HepG2 (cell line): Measurements from ENCODE around the gene SERHL2. TPM values are rescaled to one million over a fixed set of nuclear protein-coding genes. Genes with fewer than 3 reads are reported as not detected.

Experiments
- ATAC-seq: fragments of 200-7000 bp; cut with Tn5 transposase; 3 replicates; pipeline ENCODE4 v1.9.1; 2020; ENCODE audit warnings: mild to moderate bottlenecking, moderate library complexity
- BruUV-seq: library from RNA; stranded (reverse); fragments of 400-500 nt; replicated peaks from 2 replicates; lab custom pipeline; 2021; lab: Mats Ljungman, UMichigan
- CTCF ChIA-PET: fragments of 300-600 bp; formaldehyde crosslinking; extraction: SDS; loops from one replicate; lab custom pipeline; 2021; ENCODE audit warnings: low total read pairs, inconsistent platforms, low intra/inter-chr PET ratio; lab: Yijun Ruan, JAX
- POLR2A ChIA-PET: fragments of 350-600 bp; sonication (Branson Sonifier 250); formaldehyde crosslinking; loops from one replicate; lab custom pipeline; 2020; ENCODE audit warnings: antibody characterized with exemption, inconsistent platforms; lab: Yijun Ruan, JAX
- DNase-seq: peaks from one replicate; pipeline ENCODE4 v3.0.0-alpha.2; 2015; ENCODE audit warnings: low spot score
- FAIRE-seq: peaks from 3 replicates; lab custom pipeline; 2011; peaks lifted over from hg19 to GRCh38; lab: Jason Lieb, UNC
- H2AFZ ChIP-seq: one replicate; pipeline ENCODE4 v1.6.1; 2011; ENCODE audit warnings: low read length, inconsistent platforms
- H3K27ac ChIP-seq: fragments of 300-600 bp; 3 replicates; pipeline ENCODE4 v1.8.0; 2011; ENCODE audit warnings: mixed run types, mild to moderate bottlenecking, mixed read lengths, low read length, inconsistent platforms; ENCODE audit not compliant: insufficient read depth; ENCODE audit errors: extremely low read length
- H3K27me3 ChIP-seq, 2 experiments: fragments of 200-600 bp in 1 of 2; 2 replicates in 1 of 2; 3 replicates in 1 of 2; pipeline versions ENCODE4 v1.6.0 to v1.8.0; 2011; ENCODE audit warnings: low read length in 2 of 2, mild to moderate bottlenecking in 2 of 2, moderate library complexity in 2 of 2, inconsistent platforms in 1 of 2; ENCODE audit not compliant: insufficient read depth in 2 of 2, control insufficient read depth in 1 of 2
- H3K36me3 ChIP-seq, 2 experiments: fragments of 200-600 bp in 1 of 2; replicated peaks in 1 of 2; 2 replicates in 1 of 2; 3 replicates in 1 of 2; pipeline versions ENCODE4 v1.5.1 to v1.8.0; 2011; ENCODE audit warnings: low read length in 2 of 2, inconsistent platforms in 1 of 2; ENCODE audit not compliant: insufficient read depth in 2 of 2, control insufficient read depth in 1 of 2
- H3K4me1 ChIP-seq: 2 replicates; pipeline ENCODE4 v1.5.1; 2012; ENCODE audit warnings: low read length, inconsistent platforms; ENCODE audit not compliant: insufficient read depth
- H3K4me2 ChIP-seq: 2 replicates; pipeline ENCODE4 v1.6.0; 2011; ENCODE audit warnings: low read depth, low read length, inconsistent platforms
- H3K4me3 ChIP-seq, 3 experiments: fragments of 200-600 bp in 1 of 3; sonication (generic), shearing (Covaris generic) in 1 of 3; replicated peaks in 1 of 3; 2 replicates each; pipeline ENCODE4 v1.5.1; 2011 to 2016; ENCODE audit warnings: low read length in 3 of 3, inconsistent platforms in 2 of 3, low read depth in 2 of 3, mild to moderate bottlenecking in 2 of 3, control low read depth in 1 of 3, mixed read lengths in 1 of 3; ENCODE audit not compliant: insufficient read depth in 1 of 3
- H3K79me2 ChIP-seq: one replicate; pipeline ENCODE4 v1.6.1; 2011; ENCODE audit warnings: low read length, inconsistent platforms; ENCODE audit not compliant: insufficient read depth
- H3K9ac ChIP-seq: 2 replicates; pipeline ENCODE4 v1.6.0; 2011; ENCODE audit warnings: mild to moderate bottlenecking, low read depth, low read length, inconsistent platforms; ENCODE audit not compliant: insufficient read depth
- H3K9me3 ChIP-seq: 2 replicates; pipeline ENCODE4 v1.5.1; 2012; ENCODE audit warnings: mild to moderate bottlenecking, low read length
- H4K20me1 ChIP-seq: 2 replicates; pipeline ENCODE4 v1.6.0; 2011; ENCODE audit warnings: inconsistent platforms, mild to moderate bottlenecking, low read length, moderate library complexity; ENCODE audit not compliant: insufficient read depth
- CCDC6 ChIP-seq: sonication (generic); formaldehyde crosslinking; IDR thresholded peaks from 2 replicates; pipeline ENCODE4 v1.8.1; 2022; ENCODE audit warnings: mild to moderate bottlenecking, missing genetic modification reagents, moderate library complexity
- HMG20B ChIP-seq: conservative IDR thresholded peaks from 2 replicates; pipeline ENCODE4 v1.6.1; 2016; ENCODE audit warnings: missing genetic modification reagents, missing compliant biosample characterization
- HNRNPL ChIP-seq: fragments of 200-400 bp; formaldehyde crosslinking; IDR thresholded peaks from 2 replicates; pipeline ENCODE4 v1.6.1; 2017; ENCODE audit warnings: mild to moderate bottlenecking, low read depth, low read length
- HNRNPLL ChIP-seq: fragments of 200-400 bp; formaldehyde crosslinking; IDR thresholded peaks from 2 replicates; pipeline ENCODE4 v1.6.1; 2017; ENCODE audit warnings: mild to moderate bottlenecking, low read depth, low read length; ENCODE audit not compliant: poor library complexity, severe bottlenecking
- NFYC ChIP-seq: IDR thresholded peaks from 2 replicates; pipeline ENCODE4 v1.6.1; 2016; ENCODE audit warnings: missing genetic modification reagents, missing compliant biosample characterization
- REPIN1 ChIP-seq: sonication (generic); formaldehyde crosslinking; IDR thresholded peaks from 2 replicates; pipeline ENCODE4 v1.8.0; 2022; ENCODE audit warnings: missing genetic modification reagents, low read depth, mild to moderate bottlenecking, borderline replicate concordance
- ZNF24 ChIP-seq: fragments of 450-650 bp; IDR thresholded peaks from 2 replicates; pipeline ENCODE4 v1.6.1; 2017; ENCODE audit warnings: antibody characterized with exemption, mild to moderate bottlenecking
- ZNF367 ChIP-seq: sonication (generic); formaldehyde crosslinking; IDR thresholded peaks from 2 replicates; pipeline ENCODE4 v1.4.0; 2020; ENCODE audit warnings: missing genetic modification reagents, borderline replicate concordance
- ZNF468 ChIP-seq: sonication (generic); formaldehyde crosslinking; IDR thresholded peaks from 2 replicates; pipeline ENCODE4 v1.8.0; 2022; ENCODE audit warnings: mild to moderate bottlenecking, moderate library complexity, missing genetic modification reagents
- ZNF501 ChIP-seq: sonication (generic); formaldehyde crosslinking; IDR thresholded peaks from 2 replicates; pipeline ENCODE4 v1.5.1; 2020; ENCODE audit warnings: mild to moderate bottlenecking, moderate library complexity, missing genetic modification reagents
- ZNF83 ChIP-seq: sonication (generic); formaldehyde crosslinking; IDR thresholded peaks from 2 replicates; pipeline ENCODE4 v1.4.0; 2020; ENCODE audit warnings: missing genetic modification reagents, mild to moderate bottlenecking, borderline replicate concordance
- WGBS: methylation state at CpG from one replicate; pipeline ENCODE4 v1.1.6; 2017; ENCODE audit warnings: low lambda C conversion rate; 5-methylcytosine and 5-hydroxymethylcytosine counted together
- in situ Hi-C: cut with HindIII; loops from 2 replicates; pipeline ENCODE4 v1.10.0; 2017; ENCODE audit warnings: low pct_unique_long_range_greater_than_20kb; ENCODE audit not compliant: extremely low pct_ligation_motif_present
- intact Hi-C: fragments of 100-400 bp; cut with micrococcal nuclease; formaldehyde crosslinking; loops from one replicate; pipeline ENCODE4 v1.10.0; 2022; ENCODE audit not compliant: unreplicated experiment
- polyA plus RNA-seq, 8 experiments: library from polyadenylated mRNA; depleted of rRNA in 3 of 8; stranded (reverse) in 7 of 8; unstranded in 1 of 8; fragments of >200 nt; fragmentation: Illumina TruSeq in 4 of 8; extraction: Trizol in 4 of 8; gene quantifications; 2 replicates each; pipeline versions ENCODE4 v1.2.1 to v1.2.3, GENCODE V29; 2011 to 2016; ENCODE audit warnings: low read depth in 4 of 8, missing spikeins in 1 of 8, mixed read lengths in 1 of 8; ENCODE audit not compliant: insufficient read depth in 1 of 8
- total RNA-seq, 5 experiments: library from RNA; depleted of rRNA; stranded (reverse); fragments of >200 nt; fragmentation: Illumina TruSeq; extraction: Trizol; gene quantifications; 2 replicates each; pipeline ENCODE4 v1.2.3, GENCODE V29; 2016; ENCODE audit warnings: low read depth in 1 of 5
- TF ChIP-seq, protein P1 (sequence below): sonication (generic); formaldehyde crosslinking; IDR thresholded peaks from 2 replicates; pipeline ENCODE4 v1.5.0; 2020; ENCODE audit warnings: mild to moderate bottlenecking, missing genetic modification reagents, borderline replicate concordance
- TF ChIP-seq, protein P2 (sequence below): sonication (generic); formaldehyde crosslinking; IDR thresholded peaks from 2 replicates; pipeline ENCODE4 v1.4.0; 2020; ENCODE audit warnings: missing genetic modification reagents, borderline replicate concordance
- TF ChIP-seq, protein P3 (sequence below): IDR thresholded peaks from 2 replicates; pipeline ENCODE4 v1.6.1; 2016
- TF ChIP-seq, protein P4 (sequence below): sonication (generic); IDR thresholded peaks from 2 replicates; pipeline ENCODE4 v1.6.1; 2016; ENCODE audit warnings: low read depth, borderline replicate concordance

Gene SERHL2
- total and polyA plus RNA-seq, 2 of the 13 experiments (the other 11 are each of a cell fraction or from before 2014, with no cell fraction given) = 1.0 to 1.8 TPM

DNA sequence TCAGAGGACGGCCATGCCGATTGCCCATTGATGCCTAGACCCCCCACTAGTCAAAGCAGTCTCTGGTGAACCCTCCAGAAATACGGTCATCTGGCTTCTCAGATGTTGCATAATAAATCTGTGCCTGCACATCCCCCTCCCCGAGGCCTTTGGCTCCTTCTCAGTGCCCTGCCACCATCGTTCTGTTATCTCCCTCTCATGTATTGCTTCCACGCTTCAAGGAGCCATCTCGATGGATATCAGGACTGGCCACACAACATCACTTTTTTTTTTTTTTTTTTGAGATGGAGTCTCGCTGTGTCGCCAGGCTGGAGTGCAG, 32.6 kb upstream of the SERHL2 start:
- peaks cover 3% of the 10 kb centered on the region; the same call in 1 of the 2 replicates for H4K20me1 ChIP-seq
- peak overlapping the region; percentile 86 for H3K27ac ChIP-seq
- intact Hi-C loops (no loop called here), in situ Hi-C loops (no loop called here)
- no TSS peak for BruUV-seq
- H2AFZ ChIP-seq = no peak overlapping the region
- H3K4me3 ChIP-seq = peak overlapping the region; percentile 24 to 83 (median 59); a peak in 4 of 6 replicates
- ATAC-seq = no peak
- H3K36me3 ChIP-seq = peaks cover 2 to 6% of the 10 kb centered on the region in 2 experiments; a peak in 2 of 5 replicates
- ChIA-PET POLR2A (interaction anchor here (1.0 to 2.5 kb wide), 4 partner anchors 9 to 94 kb away, joined by 4 to 13 read pairs (median 6); partner anchors contain the start of gene POLDIP3), CTCF (no interaction called here)
- FAIRE-seq = no peak
- peak overlapping the region; percentile 84 for H3K9ac ChIP-seq
- peaks cover 47% of the 10 kb centered on the region for H3K4me1 ChIP-seq
- peak overlapping the region; percentile 93 for H3K4me2 ChIP-seq
- H3K79me2 ChIP-seq = peaks cover 11% of the 10 kb centered on the region
- H3K9me3 ChIP-seq = no peaks in the 10 kb centered on the region
- no peak for DNase-seq
- H3K27me3 ChIP-seq = no peaks in the 10 kb centered on the region; a peak in 1 of 5 replicates
- 29% methylated on average over 9 of the region's 9 CpGs for WGBS
- TF ChIP-seq HMG20B (CRISPR knock-in tag) = 0 out of 2 replicates have a peak, but pooled peaks have one; percentile 17
- no peak for TF ChIP-seq ZNF501 (CRISPR knock-in tag)
- no peak for TF ChIP-seq CCDC6
- no peak for TF ChIP-seq ZNF24
- TF ChIP-seq REPIN1 (CRISPR knock-in tag) = peak; percentile 22; the same call in 1 of the 2 replicates
- no peak for TF ChIP-seq HNRNPLL
- TF ChIP-seq, protein P1, sequence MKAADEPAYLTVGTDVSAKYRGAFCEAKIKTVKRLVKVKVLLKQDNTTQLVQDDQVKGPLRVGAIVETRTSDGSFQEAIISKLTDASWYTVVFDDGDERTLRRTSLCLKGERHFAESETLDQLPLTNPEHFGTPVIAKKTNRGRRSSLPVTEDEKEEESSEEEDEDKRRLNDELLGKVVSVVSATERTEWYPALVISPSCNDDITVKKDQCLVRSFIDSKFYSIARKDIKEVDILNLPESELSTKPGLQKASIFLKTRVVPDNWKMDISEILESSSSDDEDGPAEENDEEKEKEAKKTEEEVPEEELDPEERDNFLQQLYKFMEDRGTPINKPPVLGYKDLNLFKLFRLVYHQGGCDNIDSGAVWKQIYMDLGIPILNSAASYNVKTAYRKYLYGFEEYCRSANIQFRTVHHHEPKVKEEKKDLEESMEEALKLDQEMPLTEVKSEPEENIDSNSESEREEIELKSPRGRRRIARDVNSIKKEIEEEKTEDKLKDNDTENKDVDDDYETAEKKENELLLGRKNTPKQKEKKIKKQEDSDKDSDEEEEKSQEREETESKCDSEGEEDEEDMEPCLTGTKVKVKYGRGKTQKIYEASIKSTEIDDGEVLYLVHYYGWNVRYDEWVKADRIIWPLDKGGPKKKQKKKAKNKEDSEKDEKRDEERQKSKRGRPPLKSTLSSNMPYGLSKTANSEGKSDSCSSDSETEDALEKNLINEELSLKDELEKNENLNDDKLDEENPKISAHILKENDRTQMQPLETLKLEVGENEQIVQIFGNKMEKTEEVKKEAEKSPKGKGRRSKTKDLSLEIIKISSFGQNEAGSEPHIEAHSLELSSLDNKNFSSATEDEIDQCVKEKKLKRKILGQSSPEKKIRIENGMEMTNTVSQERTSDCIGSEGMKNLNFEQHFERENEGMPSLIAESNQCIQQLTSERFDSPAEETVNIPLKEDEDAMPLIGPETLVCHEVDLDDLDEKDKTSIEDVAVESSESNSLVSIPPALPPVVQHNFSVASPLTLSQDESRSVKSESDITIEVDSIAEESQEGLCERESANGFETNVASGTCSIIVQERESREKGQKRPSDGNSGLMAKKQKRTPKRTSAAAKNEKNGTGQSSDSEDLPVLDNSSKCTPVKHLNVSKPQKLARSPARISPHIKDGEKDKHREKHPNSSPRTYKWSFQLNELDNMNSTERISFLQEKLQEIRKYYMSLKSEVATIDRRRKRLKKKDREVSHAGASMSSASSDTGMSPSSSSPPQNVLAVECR (CRISPR knock-in tag) = 0 out of 2 replicates have a peak, but pooled peaks have one; percentile 2
- TF ChIP-seq, protein P2, sequence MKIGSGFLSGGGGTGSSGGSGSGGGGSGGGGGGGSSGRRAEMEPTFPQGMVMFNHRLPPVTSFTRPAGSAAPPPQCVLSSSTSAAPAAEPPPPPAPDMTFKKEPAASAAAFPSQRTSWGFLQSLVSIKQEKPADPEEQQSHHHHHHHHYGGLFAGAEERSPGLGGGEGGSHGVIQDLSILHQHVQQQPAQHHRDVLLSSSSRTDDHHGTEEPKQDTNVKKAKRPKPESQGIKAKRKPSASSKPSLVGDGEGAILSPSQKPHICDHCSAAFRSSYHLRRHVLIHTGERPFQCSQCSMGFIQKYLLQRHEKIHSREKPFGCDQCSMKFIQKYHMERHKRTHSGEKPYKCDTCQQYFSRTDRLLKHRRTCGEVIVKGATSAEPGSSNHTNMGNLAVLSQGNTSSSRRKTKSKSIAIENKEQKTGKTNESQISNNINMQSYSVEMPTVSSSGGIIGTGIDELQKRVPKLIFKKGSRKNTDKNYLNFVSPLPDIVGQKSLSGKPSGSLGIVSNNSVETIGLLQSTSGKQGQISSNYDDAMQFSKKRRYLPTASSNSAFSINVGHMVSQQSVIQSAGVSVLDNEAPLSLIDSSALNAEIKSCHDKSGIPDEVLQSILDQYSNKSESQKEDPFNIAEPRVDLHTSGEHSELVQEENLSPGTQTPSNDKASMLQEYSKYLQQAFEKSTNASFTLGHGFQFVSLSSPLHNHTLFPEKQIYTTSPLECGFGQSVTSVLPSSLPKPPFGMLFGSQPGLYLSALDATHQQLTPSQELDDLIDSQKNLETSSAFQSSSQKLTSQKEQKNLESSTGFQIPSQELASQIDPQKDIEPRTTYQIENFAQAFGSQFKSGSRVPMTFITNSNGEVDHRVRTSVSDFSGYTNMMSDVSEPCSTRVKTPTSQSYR (CRISPR knock-in tag) = peak; percentile 70; the same call in 1 of the 2 replicates
- TF ChIP-seq, protein P3, sequence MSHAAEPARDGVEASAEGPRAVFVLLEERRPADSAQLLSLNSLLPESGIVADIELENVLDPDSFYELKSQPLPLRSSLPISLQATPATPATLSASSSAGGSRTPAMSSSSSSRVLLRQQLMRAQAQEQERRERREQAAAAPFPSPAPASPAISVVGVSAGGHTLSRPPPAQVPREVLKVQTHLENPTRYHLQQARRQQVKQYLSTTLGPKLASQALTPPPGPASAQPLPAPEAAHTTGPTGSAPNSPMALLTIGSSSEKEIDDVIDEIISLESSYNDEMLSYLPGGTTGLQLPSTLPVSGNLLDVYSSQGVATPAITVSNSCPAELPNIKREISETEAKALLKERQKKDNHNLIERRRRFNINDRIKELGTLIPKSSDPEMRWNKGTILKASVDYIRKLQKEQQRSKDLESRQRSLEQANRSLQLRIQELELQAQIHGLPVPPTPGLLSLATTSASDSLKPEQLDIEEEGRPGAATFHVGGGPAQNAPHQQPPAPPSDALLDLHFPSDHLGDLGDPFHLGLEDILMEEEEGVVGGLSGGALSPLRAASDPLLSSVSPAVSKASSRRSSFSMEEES (CRISPR knock-in tag) = 0 out of 2 replicates have a peak, but pooled peaks have one; percentile 5
- TF ChIP-seq HNRNPL = 0 out of 2 replicates have a peak, but pooled peaks have one; percentile 21
- TF ChIP-seq ZNF468 (CRISPR knock-in tag) = 0 out of 2 replicates have a peak, but pooled peaks have one; percentile 17
- TF ChIP-seq ZNF83 = no peak
- TF ChIP-seq ZNF367 (CRISPR knock-in tag) = no peak
- TF ChIP-seq NFYC (CRISPR knock-in tag) = no peak
- TF ChIP-seq, protein P4, sequence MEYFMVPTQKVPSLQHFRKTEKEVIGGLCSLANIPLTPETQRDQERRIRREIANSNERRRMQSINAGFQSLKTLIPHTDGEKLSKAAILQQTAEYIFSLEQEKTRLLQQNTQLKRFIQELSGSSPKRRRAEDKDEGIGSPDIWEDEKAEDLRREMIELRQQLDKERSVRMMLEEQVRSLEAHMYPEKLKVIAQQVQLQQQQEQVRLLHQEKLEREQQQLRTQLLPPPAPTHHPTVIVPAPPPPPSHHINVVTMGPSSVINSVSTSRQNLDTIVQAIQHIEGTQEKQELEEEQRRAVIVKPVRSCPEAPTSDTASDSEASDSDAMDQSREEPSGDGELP = peak; percentile 14; the same call in 1 of the 2 replicates
